Activated CD4-positive, alpha-beta T cell treated with anti-CD3 and anti-CD28 coated beads for 24 hours (primary cell): ENCODE measurements around the gene RBM12.
A peak's percentile ranks its signal among the peaks of the same experiment; 100 is the strongest.

ENCODE experiments used
- DNase-seq, 2 donors: peaks; one replicate each; pipeline ENCODE4 v3.0.0-alpha.2; 2020; ENCODE audit warnings: low read depth in 2 of 2

RBM12 gene

DNA sequence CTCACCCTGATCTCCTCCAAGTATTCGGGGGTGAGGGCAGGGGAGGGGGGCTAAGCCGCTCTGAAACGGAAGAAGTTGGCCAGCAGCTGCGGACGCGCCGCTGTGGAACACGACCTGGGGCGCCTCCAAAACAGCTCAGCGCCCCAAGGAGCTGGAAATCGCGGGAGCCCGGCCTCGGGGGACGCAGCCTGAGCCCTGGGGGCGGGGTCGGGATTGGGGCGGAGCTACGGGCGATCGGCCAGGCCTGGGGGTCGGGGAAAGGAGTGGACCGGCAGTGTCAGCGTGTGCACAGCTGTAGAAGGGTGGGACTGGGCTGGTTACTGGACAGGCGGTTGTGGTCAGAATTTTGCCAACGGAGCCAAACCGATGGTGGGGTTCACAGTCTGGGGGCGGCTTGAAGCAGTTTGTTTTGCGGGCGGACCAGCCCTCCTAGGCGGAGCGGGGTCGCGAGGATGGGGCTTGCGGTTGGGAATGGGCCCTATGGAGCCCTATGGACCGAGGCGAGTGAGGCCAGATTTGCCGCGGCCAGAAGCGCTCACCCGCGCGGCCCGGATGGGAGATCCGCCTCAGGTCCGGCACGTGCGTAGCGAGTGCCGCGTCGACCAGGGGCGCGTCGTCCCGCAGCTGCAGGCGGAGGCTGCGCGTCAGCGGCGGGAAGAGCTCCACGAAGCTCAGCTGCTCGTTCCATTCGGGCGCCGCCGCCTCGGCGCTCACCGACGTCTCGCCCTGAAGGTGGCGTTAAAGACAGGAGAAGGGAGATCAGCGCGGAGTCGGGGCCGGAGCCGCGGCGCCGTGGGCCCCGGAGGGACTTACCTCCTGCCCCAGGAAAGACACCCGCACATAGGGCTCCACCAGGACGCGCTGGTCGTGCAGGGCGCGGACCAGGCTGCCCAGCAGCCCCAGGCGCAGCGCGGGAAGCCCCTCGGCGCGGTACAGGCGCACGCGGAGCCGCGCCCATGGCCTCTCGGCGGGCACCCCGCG lies 63.4 kb downstream of the RBM12 start:
- DNase-seq, result peak; percentile 64 to 67

DNA sequence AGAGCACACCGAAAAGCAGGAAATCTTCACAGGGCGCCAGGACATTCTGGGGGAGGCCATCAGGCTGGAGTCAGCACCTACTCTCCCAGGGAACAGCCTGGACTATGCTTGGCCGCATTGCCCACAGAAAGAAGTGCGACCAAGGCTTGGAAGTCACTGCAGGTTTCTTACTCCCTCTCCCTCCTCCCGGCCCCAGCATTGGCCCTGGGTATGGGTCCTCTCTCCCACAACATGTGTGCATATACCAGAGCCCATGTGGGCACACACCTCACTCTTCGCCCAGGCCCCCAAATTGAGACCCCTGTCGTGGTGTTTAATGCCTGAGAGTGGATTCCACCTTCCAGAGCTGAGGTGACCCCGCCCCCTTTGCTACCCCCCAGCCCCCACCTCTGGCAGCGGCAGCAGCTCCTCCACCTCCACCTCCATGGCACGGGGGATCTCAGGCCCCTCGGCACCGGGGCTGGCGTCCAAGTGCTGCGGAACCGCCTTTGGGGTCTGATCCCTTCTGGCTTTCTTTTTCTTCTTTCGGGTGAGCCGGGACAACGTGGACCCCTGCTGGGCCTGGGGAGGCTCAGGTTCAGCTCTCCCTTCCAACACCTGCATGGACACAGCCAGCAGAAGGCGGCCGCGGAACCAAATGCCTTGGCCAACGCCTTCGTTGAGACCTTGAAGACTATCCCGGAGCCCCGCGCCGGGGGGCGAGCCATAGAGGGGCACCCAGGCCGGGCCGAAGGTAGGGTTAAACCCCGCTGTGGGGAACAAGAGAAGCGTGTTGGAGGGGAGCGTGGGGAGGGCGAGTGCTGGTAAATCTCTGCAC lies 64.3 kb downstream of the RBM12 start:
- no peak for DNase-seq

DNA sequence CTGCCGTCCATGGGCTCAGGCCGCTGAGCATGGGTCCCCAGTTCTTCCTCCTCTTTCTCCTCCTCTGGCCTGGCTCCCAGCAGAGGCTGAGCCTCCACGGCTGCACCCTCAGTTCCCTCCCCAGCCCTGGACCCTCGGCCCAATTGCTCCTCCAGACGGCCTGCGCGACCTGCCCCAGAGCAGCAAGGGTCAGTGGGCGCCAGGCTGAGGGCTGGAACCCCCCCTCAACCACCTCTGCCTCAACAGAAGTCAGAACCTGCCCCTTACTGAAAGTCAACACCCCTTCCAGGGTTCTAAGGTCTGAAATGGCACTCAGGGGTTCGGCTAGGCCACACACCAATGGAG lies 65.0 kb downstream of the RBM12 start:
- no peak for DNase-seq
